Fibroblast of villous mesenchyme (primary cell): Measurements from ENCODE around the gene NBPF20. TPM values are rescaled to one million over a fixed set of nuclear protein-coding genes. Genes with fewer than 3 reads are reported as not detected.
"Not testable (repeated sequence)": the region's sequence is repeated elsewhere in the genome, so short reads cannot be mapped to it uniquely, and the experiment has no call there.

Source experiments
- DNase-seq: peaks from one replicate; pipeline ENCODE4 v3.0.0-alpha.2; 2010; ENCODE audit warnings: low read depth
- H3K4me3 ChIP-seq: 2 replicates; pipeline ENCODE4 v1.5.1; 2011; ENCODE audit warnings: low read depth, mild to moderate bottlenecking, low read length
- small RNA-seq: library from RNA; depleted of rRNA; stranded (forward); fragments of <200 nt; gene quantifications from one replicate; pipeline ENCODE3, GENCODE V24; 2012
- total RNA-seq: library from RNA; depleted of rRNA; stranded (reverse); fragments of >200 nt; gene quantifications from 2 replicates; pipeline ENCODE4 v1.2.3, GENCODE V29; 2012

The NBPF20 gene
- total RNA-seq, 1 donor, result 2.6 TPM

DNA sequence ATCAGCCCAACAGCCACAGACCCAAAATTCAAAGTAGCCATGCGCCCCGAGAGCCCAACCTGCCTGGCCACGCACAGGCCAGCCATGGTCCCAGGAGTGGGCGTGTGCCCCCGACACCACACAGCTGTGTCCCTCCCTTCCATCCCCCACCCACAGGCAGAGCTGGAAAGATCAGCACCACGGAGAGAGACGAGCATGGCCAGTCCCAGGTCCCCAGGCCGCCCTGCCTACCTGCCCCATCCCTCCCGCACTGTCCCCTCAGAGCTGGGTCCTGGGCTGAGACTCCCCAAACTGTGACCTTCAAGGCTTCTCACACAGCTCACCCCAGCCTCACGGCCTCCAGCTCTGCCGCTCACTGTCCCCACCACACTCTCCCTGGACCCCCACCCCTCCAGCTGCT lies 19.8 kb upstream of the NBPF20 start:
- not testable (repeated sequence) for DNase-seq

DNA sequence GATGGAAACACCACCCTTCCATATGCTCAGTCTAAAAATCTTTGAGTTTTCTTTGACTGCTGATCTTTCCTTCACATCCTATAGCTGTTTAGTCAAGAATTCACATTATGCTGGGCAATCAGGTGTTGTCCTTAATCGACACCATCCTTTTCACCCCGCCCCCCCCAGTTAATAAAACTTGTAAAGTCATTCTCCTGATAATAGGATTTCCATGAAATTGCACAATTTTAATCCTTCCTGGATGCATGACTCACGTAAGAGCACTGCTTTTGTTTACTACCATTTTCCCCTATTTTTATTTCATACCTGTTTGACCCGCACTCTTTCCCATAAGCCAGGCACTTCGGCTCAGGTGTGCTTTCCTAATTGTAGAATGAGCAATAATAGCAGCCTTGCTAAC lies 16.9 kb upstream of the NBPF20 start:
- not testable (repeated sequence) for DNase-seq, H3K4me3 ChIP-seq

More for the DNA sequence above, 19.8 kb upstream of the NBPF20 start:
- H3K4me3 ChIP-seq, result not testable (repeated sequence)

DNA sequence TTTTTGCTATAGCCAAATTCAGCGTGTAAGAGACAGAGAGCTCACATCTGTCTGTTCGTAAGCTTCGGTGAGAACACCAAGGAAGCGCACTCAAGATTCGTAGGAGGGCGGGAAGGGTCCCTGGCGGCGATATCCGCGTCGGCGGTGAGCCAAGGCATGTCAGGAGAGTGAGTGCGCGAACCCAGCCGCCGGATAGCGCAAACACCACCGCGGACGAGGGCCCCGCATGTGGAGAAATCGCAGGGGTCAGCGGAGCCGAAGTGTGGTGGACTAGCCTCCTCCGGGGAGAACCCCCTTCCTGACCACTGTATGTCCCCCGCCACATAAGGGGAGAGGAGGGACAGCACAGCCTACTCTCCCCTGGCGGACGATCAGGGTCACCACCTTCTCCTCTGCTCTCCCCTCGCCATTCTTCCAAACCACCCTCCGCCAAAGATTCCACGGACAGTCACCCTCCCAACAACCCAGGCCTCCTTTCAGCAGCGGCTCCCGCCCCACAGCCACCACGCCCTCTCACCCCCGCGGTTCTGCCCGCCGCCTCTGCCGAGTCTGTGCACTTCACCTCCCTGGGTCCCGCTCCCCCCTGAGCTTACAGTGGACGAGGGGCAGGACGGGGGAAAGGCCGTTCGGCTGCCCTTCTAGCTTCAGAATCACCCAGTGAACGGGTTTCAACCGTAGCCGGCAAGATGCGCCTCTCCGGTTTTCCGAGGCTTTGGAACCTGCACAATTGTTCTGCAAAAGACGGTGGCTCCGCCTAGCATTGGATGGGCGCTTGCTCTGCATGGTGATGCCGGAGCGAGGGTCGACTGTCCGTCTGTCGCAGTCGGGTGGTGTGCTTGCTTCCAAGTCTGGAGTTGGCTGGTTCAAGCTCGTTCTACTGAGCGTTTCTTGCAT lies 6.2 kb upstream of the NBPF20 start:
- DNase-seq, H3K4me3 ChIP-seq: not testable (repeated sequence)

DNA sequence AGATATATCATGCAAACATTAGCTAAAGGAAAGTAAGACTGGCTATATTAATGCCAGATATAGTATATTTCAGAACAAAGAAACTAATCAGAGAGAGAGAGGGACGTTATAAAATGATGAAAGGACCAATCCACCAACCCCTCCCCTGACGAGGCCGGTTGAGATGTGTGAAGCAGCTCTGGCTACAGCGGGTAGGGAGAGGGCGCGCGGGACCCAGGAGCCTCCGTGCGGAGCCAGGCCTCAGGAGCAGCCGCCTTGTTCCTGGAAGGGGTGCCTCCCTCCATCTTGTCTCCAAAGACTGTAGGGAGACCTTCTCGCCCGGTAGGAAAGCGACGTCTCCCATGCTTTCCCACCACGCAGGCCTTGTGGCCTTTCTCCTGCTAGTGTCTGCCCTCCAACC lies 5.4 kb upstream of the NBPF20 start:
- not testable (repeated sequence) for H3K4me3 ChIP-seq, DNase-seq

DNA sequence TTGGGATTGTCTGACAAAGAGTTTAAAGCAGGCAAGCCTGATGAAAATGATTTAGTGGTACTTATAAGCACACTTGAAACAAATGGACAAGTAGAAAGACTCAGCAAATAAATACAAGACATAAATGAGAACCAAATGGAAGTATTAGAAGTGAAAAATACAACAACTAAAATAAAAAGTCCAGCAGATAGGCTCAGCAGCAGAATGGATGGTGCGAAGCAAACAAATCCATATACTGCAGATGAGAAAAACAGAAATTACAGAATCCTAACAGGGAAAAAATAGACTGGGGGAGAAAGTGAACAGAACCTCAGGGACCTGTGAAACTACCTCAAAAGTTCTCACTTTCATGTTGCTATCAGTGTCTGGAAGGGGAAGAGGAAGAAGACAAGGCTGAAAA lies 3.9 kb upstream of the NBPF20 start:
- not testable (repeated sequence) for H3K4me3 ChIP-seq, DNase-seq

DNA sequence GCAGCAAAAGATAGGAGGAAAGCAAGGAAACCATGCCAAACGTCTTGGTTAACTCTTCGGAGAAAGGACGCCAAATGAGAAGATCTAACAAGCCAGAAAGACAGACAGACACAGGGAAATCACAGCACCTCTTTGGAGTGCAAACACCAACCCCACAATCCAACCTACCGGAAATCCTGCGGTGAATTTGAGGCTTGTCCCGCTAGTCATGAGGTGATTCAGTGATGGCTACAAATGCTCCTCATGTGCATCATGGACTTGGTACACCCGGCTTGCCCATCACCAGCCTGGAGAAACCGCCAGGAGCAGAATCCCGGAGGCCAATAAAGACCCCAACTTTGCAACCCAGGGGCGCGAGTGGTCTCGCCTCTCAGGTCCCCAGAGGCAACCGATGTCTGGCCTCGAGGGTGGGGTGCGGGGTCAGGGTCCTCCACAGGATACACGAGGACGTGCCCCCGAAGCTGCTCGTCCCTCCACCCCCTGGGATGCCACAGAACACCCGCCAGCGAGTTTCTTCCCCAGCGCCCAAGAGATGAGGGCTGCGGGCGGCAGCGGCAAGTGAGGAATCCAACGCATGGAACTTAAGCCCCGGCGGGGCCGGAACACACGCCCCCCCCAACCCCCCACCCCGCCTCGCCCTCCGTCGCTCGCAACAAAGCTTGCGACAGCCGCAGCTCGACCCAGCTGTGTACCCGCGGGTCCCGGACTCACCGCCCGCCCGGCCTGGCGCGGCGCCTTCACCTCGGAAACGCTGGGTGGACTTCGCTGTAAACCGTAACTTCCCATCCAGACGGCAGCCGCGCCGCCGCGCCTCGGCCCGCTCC lies 579 bp downstream of the NBPF20 start:
- H3K4me3 ChIP-seq, result peak overlapping the region; percentile 70
- peak; percentile 22 for DNase-seq

DNA sequence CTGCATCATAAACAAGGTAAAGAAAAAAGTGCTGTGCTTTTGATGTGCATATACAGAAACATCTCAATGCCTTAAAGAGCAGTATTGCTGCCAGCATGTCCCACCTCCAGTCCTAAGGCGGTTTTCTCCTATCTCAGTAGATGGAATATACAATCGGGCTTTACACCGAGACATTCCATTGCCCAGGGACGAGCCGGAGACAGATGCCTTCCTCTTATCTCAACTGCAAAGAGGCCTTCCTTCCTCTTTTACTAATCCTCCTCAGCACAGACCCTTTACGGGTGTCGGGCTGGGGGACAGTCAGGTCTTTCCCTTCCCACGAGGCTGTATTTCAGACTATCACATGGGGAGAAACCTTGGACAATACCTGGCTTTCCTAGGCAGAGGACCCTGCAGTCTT lies 10.3 kb downstream of the NBPF20 start:
- not testable (repeated sequence) for H3K4me3 ChIP-seq, DNase-seq

DNA sequence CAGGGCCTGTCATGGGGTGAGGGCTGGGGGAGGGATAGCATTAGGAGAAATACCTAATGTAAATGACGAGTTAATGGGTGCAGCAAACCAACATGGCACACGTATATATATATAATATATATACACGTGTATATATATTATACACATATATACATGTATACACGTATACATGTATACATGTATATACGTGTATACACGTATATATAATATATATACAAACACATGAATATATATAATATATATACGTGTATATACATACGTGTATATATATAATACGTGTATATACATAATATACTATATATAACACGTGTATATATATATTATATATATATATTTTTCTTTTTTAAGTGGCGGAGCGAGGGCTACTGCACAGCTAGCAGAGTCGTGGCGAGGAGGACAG lies 18.1 kb downstream of the NBPF20 start:
- not testable (repeated sequence) for H3K4me3 ChIP-seq, DNase-seq

DNA sequence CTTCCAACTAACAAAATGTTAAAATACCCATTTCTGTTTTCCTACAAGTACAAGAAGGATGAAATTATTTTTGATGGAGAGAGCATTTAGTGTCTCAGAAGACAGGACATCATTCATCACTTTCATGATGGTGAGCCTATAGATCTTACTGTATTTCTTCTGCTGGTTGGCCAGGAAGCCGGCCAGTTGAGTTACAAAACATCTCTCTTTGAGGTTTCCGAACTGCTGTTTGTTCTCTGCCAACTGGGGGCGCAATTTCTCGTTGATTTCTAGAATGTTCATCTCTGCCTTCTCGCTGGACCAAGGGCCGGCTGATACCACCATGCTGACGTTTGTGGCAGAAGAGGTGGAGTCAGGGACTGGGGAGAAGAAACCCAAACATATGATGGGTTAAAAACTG lies 20.5 kb downstream of the NBPF20 start:
- not testable (repeated sequence) for H3K4me3 ChIP-seq
- peak; percentile 31 for DNase-seq

DNA sequence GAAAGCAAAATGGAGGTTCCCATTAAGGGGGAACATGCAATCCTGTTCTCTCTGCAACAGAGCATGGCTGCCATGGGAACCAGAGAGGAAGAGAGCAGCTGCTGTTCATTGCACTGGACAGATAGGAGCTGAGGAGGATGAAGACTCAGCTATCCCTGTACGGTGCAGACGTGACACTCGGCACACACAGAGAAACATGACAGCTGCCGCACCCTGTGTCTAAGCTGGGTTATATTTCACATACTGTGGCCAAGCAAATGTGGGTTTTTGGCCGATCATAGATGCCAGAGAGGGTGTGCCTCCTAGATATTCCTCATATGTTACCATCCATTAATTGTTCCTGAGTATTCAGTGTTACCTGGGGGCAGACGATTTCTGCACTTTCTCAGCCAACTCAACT lies 24.7 kb downstream of the NBPF20 start:
- H3K4me3 ChIP-seq, DNase-seq: not testable (repeated sequence)

Small RNA genes within 50 kb of the gene (small RNA-seq; reads per million reads assigned to genes)
- gene RF00003, result 67.7 reads per million, percentile 96 among the genes with 10 or more reads in this experiment

Other genes with a start within 250 kb of the NBPF20 start
- gene PPIAL4D, start 183.4 kb downstream of the NBPF20 start, total RNA-seq, result not detected in 2 replicates
- 29.0 and 38.4 TPM in 2 replicates for gene GPR89A, start 182.4 kb upstream of the NBPF20 start, total RNA-seq